HG03457 (cell line): Measurements from ENCODE around the gene SF3B1.

Source experiments
- ATAC-seq: cut with Tn5 transposase; IDR thresholded peaks from one replicate; pipeline ENCODE4 v1.9.1; 2021; ENCODE audit warnings: moderate number of reproducible peaks; ENCODE audit not compliant: unreplicated experiment

The SF3B1 gene

GRCh38 chr2:197340591-197340990, 94.2 kb downstream of the SF3B1 start:
- ATAC-seq = no peak
